GM19099 (cell line): ENCODE data around the gene CYTIP.

Source experiments
- POLR2A ChIP-seq: IDR thresholded peaks from 3 replicates; pipeline ENCODE4 v1.6.1; 2011; ENCODE audit warnings: low read depth; ENCODE audit not compliant: insufficient read length; ENCODE audit errors: extremely low read depth

CYTIP gene

DNA sequence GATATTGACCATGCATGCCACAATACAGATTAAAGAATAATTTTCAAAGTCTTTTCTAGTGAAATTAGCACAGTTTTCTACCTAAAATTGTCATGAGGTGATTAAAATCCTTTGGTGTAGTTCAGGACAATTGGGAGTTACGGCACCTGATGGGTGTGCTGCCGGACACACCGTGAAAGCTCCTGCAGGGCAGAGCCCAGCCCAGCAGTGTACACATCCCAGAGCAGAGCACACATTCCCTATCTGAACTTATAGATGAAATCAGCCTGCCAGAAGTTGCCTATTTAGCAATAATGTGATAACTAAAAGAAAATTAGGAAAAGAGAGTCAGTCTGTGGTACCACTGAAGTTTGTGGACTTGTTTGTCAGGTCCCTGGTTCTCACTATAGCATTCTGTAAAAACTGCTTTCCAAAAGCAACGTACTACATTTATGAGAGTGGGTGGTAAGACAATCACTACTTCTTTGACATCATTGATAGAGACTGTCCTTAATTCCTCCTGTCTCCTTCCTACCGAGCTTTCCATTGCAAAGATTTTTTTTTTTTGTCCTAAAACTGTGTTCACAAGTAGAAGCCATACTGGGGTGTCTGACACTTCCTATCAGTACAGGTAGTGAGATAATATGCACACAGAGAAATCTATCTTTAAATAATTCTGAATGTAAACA lies 3.4 kb downstream of the CYTIP start:
- no peak for TF ChIP-seq POLR2A

GRCh38 chr2:157439824-157440186 lies 4.1 kb downstream of the CYTIP start:
- peak; percentile 31 for TF ChIP-seq POLR2A

- no peak for TF ChIP-seq POLR2A
These were observed 4.7 kb downstream of the CYTIP start for GRCh38 chr2:157438863-157439823.

GRCh38 chr2:157433394-157433793 lies 10.5 kb downstream of the CYTIP start:
- TF ChIP-seq POLR2A = no peak

DNA sequence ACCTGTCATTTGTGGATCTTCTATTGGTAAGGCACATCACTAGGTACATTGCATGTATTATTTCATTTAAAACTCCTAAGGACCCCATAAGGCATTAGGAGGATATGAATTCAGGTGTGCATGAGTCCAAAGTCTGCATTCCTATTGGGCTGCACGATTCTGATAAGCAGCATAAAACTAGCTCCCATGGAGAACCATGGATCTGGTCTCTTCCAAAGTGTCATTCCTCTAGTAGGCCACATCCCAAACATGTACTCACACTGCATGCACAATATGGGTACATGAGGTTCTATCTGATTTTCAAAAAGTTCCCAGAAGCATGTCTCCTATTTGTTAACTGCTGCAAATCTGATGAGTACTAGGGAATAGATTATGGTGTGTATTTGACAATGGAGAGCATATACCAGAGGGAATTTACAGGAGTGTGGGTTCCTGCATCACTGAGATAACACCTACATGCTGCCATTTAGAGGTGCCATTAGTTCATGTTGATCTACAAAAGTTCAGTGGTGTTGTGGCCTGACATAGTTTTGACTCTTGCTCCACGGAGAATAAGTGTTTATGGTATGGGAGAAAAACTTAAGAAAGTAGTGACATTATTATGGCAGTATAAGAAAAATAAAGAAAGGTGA lies 11.3 kb downstream of the CYTIP start:
- TF ChIP-seq POLR2A = no peak

- TF ChIP-seq POLR2A = no peak
These were observed 12.7 kb downstream of the CYTIP start for GRCh38 chr2:157431176-157431575.

GRCh38 chr2:157428500-157429175 lies 15.3 kb downstream of the CYTIP start:
- no peak for TF ChIP-seq POLR2A

GRCh38 chr2:157427922-157428303 lies 16.0 kb downstream of the CYTIP start:
- TF ChIP-seq POLR2A = no peak

GRCh38 chr2:157427003-157427921 lies 16.6 kb downstream of the CYTIP start:
- TF ChIP-seq POLR2A = no peak

DNA sequence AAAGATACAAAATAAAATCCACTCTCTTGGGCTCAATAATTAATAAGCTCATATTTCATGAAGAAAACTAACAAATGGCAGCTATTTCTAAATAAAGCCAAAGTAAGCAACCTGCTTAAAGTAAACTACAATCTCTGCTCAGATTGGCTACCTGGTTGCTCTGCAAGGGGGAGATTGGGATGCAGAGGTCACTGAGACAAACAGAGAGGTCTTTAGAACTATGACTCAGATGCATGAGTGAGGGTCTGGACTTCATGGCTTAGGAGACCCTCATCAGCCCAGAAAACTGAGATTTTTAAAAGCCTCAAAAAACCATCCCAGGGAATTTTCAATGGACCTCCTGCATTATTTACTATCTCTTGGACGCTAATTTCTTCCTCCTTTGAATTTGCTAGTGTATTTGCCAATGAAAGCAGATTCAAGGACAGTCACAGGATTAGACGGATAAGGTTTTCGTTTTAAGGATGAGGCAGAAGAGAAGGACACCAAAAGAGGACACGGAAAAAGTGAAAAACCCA lies 17.4 kb downstream of the CYTIP start:
- TF ChIP-seq POLR2A = no peak

DNA sequence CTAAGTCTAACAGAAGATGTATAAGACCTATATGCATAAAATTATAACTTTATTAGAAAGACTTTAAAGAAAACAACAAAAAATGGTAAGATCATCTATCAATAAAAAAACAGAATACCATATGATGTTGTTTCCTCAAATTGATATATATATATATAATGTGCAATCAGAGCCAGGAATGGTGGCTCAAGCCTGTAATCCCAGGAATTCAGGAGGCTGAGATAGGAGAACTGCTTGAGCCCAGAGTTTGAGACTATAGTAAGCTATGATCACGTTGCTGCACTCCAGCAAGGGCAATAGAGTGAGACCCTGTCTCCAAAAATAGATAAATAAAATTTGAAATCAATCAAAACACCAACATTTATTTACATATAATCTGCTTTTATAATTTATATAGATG lies 19.5 kb downstream of the CYTIP start:
- no peak for TF ChIP-seq POLR2A

GRCh38 chr2:157421964-157422363 lies 21.9 kb downstream of the CYTIP start:
- TF ChIP-seq POLR2A = no peak

DNA sequence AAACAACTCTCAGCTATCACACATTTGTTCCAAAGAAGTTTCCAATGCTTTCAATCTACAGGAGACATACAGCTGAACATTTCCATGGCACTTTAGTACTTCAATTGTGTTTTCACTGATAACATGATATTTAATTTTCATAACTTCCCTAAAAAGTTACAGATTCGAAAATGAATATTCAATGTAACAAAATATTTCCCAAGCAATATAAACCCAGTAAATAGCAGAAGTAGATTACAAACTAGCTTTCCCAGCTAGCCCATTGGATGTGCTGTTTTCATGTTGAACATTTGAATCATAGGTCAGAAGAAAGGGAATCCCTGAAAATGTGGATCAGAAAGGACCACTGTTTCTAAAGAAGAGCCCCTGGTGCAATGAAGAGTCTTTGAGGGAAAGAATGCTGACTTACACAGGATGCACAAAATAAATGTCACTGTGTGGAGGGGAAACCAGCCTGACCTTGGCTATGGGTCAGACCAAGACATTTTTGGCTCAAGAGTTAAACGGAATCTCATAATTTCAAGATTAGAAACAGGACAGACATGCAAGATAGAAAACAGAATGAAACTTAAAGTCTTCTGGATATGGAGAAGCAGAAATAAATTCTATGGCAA lies 22.5 kb downstream of the CYTIP start:
- no peak for TF ChIP-seq POLR2A
